HG03135 (cell line): ENCODE data around the gene PVALEF.
"Not testable (repeated sequence)": the region's sequence is repeated elsewhere in the genome, so short reads cannot be mapped to it uniquely, and the experiment has no call there.

Experiments
- ATAC-seq: cut with Tn5 transposase; IDR thresholded peaks from one replicate; pipeline ENCODE4 v1.9.1; 2021; ENCODE audit warnings: mild to moderate bottlenecking, moderate library complexity; ENCODE audit not compliant: unreplicated experiment

Gene PVALEF

DNA sequence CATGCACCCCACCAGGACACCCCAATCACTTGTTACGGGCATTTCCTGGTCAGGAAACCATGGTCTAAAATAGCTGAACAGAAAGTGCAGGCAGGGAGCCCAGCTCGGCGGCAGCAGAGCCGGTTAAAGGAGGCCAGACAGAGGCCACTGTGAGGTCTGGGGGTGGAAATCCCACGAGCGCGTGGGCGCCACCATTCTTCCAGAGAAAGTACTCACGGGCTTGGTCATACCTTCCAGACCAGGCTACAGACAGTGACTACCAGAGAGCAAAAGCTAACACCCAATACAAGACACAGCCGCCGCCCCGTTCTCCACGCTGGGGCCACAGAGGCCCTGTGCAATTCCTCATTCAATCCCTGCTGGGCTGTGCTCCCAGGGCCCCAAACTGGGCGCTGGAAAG is 45.6 kb downstream of the PVALEF start:
- ATAC-seq: no peak

DNA sequence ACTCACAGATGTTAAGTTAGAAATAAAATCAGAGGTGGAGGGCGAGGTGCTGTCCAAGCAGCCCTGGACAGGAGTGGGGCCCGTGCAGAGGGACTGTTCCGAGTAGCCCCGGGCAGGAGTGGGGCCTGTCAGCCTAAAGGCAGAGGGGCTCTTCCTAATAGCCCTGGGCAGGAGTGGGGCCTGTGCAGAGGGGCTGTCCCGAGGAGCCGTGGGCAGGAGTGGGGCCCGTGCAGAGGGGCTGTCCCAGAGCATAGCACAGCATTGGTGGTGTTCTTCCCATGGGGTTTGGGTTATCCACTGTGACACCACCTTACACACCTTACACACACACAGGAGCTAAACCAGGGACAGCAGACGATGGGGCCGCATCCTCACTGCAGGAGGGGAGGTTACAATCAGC is 47.1 kb downstream of the PVALEF start:
- no peak for ATAC-seq

- no peak for ATAC-seq
Observed at GRCh38 chr17:81213978-81214377, 48.7 kb downstream of the PVALEF start.

GRCh38 chr17:81217491-81217890 is 52.2 kb downstream of the PVALEF start:
- ATAC-seq: no peak

- no peak for ATAC-seq
Observed at GRCh38 chr17:81218459-81218858, 53.2 kb downstream of the PVALEF start.

- ATAC-seq: no peak
Observed at GRCh38 chr17:81218991-81219390, 53.7 kb downstream of the PVALEF start.

DNA sequence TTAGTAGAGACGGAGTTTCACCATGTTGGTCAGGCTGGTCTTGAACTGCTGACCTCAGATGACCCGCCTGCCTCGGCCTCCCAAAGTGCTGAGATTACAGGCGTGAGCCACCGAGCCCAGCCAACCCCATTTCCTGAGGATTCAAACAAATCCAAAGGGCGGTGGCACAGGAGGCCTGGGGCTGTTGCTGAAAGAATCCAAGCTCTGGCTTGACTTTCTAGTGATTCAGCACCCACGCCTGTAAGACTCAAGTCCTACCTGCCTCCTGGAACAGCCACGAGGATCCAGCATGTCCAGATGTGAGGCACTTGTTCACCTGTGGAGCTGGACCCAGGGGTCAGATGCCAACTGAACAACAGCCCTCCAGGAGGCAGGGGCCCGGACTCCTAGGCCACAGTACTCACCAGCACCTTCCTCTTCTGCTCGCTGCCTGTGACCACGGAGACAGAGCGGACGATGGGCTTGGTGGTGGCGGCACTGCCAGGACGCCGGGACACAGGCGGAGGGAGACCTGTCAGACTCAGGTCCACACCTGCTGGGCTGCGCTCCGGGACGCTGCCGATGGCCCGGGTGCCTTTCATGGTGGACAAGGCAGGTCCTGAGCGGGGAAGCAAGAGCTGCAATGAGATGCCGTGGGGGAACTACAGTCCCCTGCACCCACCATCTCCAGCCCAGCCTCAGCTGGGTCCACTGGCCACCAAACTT is 54.3 kb downstream of the PVALEF start:
- no peak for ATAC-seq

GRCh38 chr17:81221371-81221841 is 56.1 kb downstream of the PVALEF start:
- ATAC-seq: no peak

GRCh38 chr17:81221842-81222619 is 56.7 kb downstream of the PVALEF start:
- ATAC-seq: peak; percentile 4

- no peak for ATAC-seq
Observed at GRCh38 chr17:81222620-81222905, 57.3 kb downstream of the PVALEF start.

GRCh38 chr17:81222906-81223761 is 57.8 kb downstream of the PVALEF start, which contains the start of gene CEP131:
Gene CEP131 (minus strand): TSS chr17:81222965. CDS start chr17:81220056, 2,909 bp downstream.
- peak; percentile 87 for ATAC-seq

- no peak for ATAC-seq
Observed at GRCh38 chr17:81223762-81224130, 58.4 kb downstream of the PVALEF start.

DNA sequence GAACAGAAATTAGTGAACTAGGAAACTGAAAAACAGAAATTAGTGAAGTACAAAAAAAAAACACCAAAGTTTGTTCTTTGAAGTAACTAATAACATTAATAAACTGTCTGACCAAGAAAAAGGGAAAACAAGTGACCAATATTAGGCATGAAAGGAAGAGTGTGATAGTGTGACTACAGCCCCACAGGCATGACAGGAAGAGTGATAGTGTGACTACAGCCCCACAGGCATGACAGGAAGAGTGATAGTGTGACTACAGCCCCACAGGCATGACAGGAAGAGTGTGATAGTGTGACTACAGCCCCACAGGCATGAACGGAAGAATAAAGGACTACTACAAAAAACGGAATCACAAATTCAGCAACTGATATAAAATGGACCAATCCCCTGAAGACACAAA is 62.3 kb downstream of the PVALEF start:
- not testable (repeated sequence) for ATAC-seq

DNA sequence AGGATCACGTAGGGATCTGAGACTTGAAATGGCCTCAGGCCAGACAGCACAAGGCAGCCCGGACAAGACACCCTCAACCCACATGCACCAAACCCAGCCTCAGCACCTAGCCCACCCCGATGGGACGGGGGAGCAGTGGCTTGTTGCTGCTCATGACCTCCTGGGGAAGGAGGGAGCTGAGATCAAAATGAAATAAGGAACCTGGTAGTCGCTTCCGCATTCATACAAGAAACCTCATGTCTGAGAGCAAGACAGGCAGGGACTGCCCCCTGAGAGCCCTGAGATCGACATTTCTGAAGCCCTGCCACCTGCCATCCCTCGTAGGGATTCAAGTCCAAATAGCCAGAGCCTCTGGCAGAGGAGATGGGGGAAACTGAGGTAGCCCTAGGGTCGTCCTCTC is 63.1 kb downstream of the PVALEF start:
- ATAC-seq: no peak

DNA sequence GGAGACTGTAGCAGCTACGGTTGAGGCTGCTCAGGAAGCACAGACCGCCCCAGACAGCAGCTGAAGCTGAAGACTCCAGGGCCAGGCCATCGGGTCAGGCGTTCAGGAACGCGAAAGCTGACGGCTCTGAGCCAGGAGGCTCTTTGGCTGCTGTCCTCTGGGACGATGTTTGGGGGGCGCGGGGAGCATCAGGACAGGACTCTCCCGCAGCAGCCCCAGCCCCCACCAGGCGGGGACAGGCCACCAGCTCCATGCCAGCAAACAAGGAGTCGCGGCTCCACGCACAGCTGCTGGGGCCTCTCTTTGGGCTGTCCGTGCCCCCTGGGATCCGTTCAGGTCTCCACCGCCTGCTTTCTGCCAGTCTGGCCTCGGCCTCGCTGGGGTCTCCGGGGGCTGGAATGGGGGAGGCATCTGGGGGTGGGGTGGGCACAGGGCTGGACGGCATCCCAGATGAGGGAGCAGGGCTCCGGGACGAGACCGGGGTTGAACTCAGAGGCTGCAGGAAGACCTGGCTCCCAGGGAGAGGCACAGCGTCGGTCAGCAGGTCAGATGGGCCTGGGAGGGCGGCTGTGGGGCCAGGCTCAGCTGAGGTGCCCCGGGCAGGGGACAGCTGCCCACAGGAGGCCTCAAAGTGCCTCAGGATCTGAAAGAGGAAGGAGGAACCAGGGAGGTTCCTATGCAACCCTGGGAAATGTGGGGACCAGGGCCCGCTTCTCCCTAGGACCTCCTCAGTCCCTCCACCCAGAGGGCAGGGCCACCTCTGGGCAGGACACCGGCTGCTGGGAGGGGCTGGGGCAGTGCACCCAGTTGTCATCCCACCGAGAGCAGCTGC is 63.7 kb downstream of the PVALEF start:
- no peak for ATAC-seq

- no peak for ATAC-seq
Observed at GRCh38 chr17:81229666-81229920, 64.3 kb downstream of the PVALEF start.

- ATAC-seq: no peak
Observed at GRCh38 chr17:81230043-81230820, 64.9 kb downstream of the PVALEF start.

GRCh38 chr17:81231121-81231645 is 65.9 kb downstream of the PVALEF start:
- no peak for ATAC-seq

GRCh38 chr17:81231766-81232581 is 66.7 kb downstream of the PVALEF start:
- ATAC-seq: no peak
